K562 (cell line): ENCODE measurements around the gene ZSWIM2. TPM values are rescaled to one million over a fixed set of nuclear protein-coding genes. Genes with fewer than 3 reads are reported as not detected.
A peak's percentile ranks its signal among the peaks of the same experiment; 100 is the strongest.

Source experiments
- CBFA2T3 ChIP-seq: fragments of 450-650 bp; IDR thresholded peaks from 2 replicates; pipeline ENCODE4 v1.6.1; 2017
- CCNT2 ChIP-seq: IDR thresholded peaks from 2 replicates; pipeline ENCODE4 v1.6.1; 2011; ENCODE audit warnings: borderline replicate concordance, low read depth, mild to moderate bottlenecking, moderate library complexity, mixed read lengths, low read length; ENCODE audit not compliant: insufficient read length; ENCODE audit errors: extremely low read depth
- GTF2F1 ChIP-seq: IDR thresholded peaks from 2 replicates; pipeline ENCODE4 v1.6.1; 2011; ENCODE audit warnings: low read depth, low read length, improper control_type of control experiment
- HIVEP1 ChIP-seq: fragments of 250-450 bp; sonication (Bioruptor Pico); IDR thresholded peaks from 2 replicates; pipeline ENCODE4 v1.4.0; 2020; ENCODE audit warnings: mild to moderate bottlenecking
- IRF2 ChIP-seq: sonication (generic); formaldehyde crosslinking; IDR thresholded peaks from 2 replicates; pipeline ENCODE4 v1.8.1; 2022; ENCODE audit warnings: mild to moderate bottlenecking, missing genetic modification reagents
- KAT2B ChIP-seq: IDR thresholded peaks from one replicate; pipeline ENCODE4 v1.6.1; 2012; ENCODE audit warnings: low read depth, mild to moderate bottlenecking, control low read depth, inconsistent platforms, low read length, moderate library complexity
- MCM2 ChIP-seq: fragments of 450-650 bp; IDR thresholded peaks from 2 replicates; pipeline ENCODE4 v1.6.1; 2017; ENCODE audit warnings: low read depth, mild to moderate bottlenecking
- NR3C1 ChIP-seq: sonication (generic); formaldehyde crosslinking; IDR thresholded peaks from 2 replicates; pipeline ENCODE4 v1.8.1; 2022; ENCODE audit warnings: missing genetic modification reagents
- NRF1 ChIP-seq, 2 experiments: fragments of 450-650 bp; IDR thresholded peaks in 1 of 2; conservative IDR thresholded peaks in 1 of 2; 2 replicates each; pipeline ENCODE4 v1.6.1; 2014; ENCODE audit warnings: mild to moderate bottlenecking in 2 of 2
- NUFIP1 ChIP-seq: fragments of 450-650 bp; IDR thresholded peaks from 2 replicates; pipeline ENCODE4 v1.6.1; 2018; ENCODE audit not compliant: partially characterized antibody
- POLR2H ChIP-seq: IDR thresholded peaks from 2 replicates; pipeline ENCODE4 v1.6.1; 2016; ENCODE audit warnings: missing genetic modification characterization, low read depth, mild to moderate bottlenecking, control low read depth, missing compliant biosample characterization, moderate library complexity
- SMAD3 ChIP-seq: fragments of 450-650 bp; formaldehyde crosslinking; conservative IDR thresholded peaks from 2 replicates; pipeline ENCODE4 v1.4.0; 2020; ENCODE audit warnings: mild to moderate bottlenecking
- TAF15 ChIP-seq: fragments of 200-400 bp; formaldehyde crosslinking; IDR thresholded peaks from 2 replicates; pipeline ENCODE4 v1.6.1; 2017; ENCODE audit warnings: mild to moderate bottlenecking, low read depth, low read length, moderate library complexity
- ZNF143 ChIP-seq: sonication (generic); formaldehyde crosslinking; IDR thresholded peaks from 2 replicates; pipeline ENCODE4 v1.9.0; 2022; ENCODE audit warnings: mild to moderate bottlenecking, missing genetic modification reagents
- ZNF431 ChIP-seq: sonication (generic); formaldehyde crosslinking; IDR thresholded peaks from 2 replicates; pipeline ENCODE4 v1.8.0; 2022; ENCODE audit warnings: mild to moderate bottlenecking, missing genetic modification reagents
- ZNF668 ChIP-seq: fragments of 250-450 bp; sonication (Bioruptor Pico); IDR thresholded peaks from 2 replicates; pipeline ENCODE4 v1.8.0; 2022; ENCODE audit warnings: mild to moderate bottlenecking, inconsistent platforms
- polyA plus RNA-seq, 8 experiments: library from polyadenylated mRNA; depleted of rRNA in 4 of 8; stranded (reverse) in 5 of 8; unstranded in 3 of 8; fragments of >200 nt; fragmentation: Nextera tagmentation in 2 of 8; fragmentation: Illumina TruSeq in 1 of 8; extraction: Ambion mirVana in 2 of 8; extraction: Trizol in 1 of 8; gene quantifications; 2 replicates each; pipeline versions ENCODE4 v1.2.1 to v1.2.3, GENCODE V29; 2011 to 2014; ENCODE audit warnings: inconsistent platforms in 1 of 8, missing spikeins in 1 of 8
- total RNA-seq, 7 experiments: library from RNA; depleted of rRNA in 6 of 7; stranded (reverse); fragments of >200 nt in 6 of 7; fragmentation: Illumina TruSeq in 2 of 7; extraction: Trizol in 2 of 7; gene quantifications; 2 replicates each; pipeline versions ENCODE4 v1.2.1 to v1.2.3, GENCODE V29; 2011 to 2021; ENCODE audit warnings: low replicate concordance in 1 of 7
- TF ChIP-seq, protein P1 (sequence below): fragments of 450-650 bp; IDR thresholded peaks from 2 replicates; pipeline ENCODE4 v1.6.1; 2016; ENCODE audit warnings: mild to moderate bottlenecking, moderate library complexity
- TF ChIP-seq, protein P2 (sequence below): fragments of 450-650 bp; IDR thresholded peaks from 2 replicates; pipeline ENCODE4 v1.6.1; 2016; ENCODE audit warnings: missing biosample characterization, missing genetic modification characterization

Gene ZSWIM2
- total and polyA plus RNA-seq, 9 of the 15 experiments (the other 6 are each of a cell fraction or from before 2014, with no cell fraction given): not detected

DNA sequence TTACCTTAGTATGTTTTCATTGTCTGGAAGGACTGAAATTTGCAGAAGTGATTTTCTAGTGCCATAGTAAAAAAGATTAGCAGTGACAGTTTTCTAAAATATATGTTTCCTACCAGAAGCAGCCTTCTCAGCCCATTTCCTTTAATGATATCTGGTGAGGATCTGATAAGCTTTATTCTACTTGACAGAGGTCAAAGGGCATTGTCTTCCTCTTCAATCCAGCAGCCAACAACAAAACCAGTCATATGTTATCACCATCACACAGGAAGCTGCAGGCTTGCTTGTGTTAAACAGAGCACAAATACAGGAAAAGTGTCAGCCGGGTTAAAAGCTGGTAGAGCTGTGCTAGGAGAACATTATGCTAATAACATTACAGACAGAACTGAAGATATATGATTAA is 35.6 kb upstream of the ZSWIM2 start (continued):
- TF ChIP-seq ZNF668 (CRISPR knock-in tag): no peak
- TF ChIP-seq SMAD3 (CRISPR knock-in tag): no peak
- no peak for TF ChIP-seq HIVEP1 (CRISPR knock-in tag)
- no peak for TF ChIP-seq NUFIP1
- TF ChIP-seq GTF2F1: no peak
- TF ChIP-seq NR3C1 (CRISPR knock-in tag): no peak
- TF ChIP-seq POLR2H (tag): no peak
- TF ChIP-seq NRF1 (conservative IDR thresholded peaks at IDR 0.05 in 1 of 2, IDR thresholded peaks at IDR 0.05 in 1 of 2): no peak
- peak; percentile 90 for TF ChIP-seq CBFA2T3
- no peak for TF ChIP-seq ZNF143 (CRISPR knock-in tag)
- TF ChIP-seq, protein P1, sequence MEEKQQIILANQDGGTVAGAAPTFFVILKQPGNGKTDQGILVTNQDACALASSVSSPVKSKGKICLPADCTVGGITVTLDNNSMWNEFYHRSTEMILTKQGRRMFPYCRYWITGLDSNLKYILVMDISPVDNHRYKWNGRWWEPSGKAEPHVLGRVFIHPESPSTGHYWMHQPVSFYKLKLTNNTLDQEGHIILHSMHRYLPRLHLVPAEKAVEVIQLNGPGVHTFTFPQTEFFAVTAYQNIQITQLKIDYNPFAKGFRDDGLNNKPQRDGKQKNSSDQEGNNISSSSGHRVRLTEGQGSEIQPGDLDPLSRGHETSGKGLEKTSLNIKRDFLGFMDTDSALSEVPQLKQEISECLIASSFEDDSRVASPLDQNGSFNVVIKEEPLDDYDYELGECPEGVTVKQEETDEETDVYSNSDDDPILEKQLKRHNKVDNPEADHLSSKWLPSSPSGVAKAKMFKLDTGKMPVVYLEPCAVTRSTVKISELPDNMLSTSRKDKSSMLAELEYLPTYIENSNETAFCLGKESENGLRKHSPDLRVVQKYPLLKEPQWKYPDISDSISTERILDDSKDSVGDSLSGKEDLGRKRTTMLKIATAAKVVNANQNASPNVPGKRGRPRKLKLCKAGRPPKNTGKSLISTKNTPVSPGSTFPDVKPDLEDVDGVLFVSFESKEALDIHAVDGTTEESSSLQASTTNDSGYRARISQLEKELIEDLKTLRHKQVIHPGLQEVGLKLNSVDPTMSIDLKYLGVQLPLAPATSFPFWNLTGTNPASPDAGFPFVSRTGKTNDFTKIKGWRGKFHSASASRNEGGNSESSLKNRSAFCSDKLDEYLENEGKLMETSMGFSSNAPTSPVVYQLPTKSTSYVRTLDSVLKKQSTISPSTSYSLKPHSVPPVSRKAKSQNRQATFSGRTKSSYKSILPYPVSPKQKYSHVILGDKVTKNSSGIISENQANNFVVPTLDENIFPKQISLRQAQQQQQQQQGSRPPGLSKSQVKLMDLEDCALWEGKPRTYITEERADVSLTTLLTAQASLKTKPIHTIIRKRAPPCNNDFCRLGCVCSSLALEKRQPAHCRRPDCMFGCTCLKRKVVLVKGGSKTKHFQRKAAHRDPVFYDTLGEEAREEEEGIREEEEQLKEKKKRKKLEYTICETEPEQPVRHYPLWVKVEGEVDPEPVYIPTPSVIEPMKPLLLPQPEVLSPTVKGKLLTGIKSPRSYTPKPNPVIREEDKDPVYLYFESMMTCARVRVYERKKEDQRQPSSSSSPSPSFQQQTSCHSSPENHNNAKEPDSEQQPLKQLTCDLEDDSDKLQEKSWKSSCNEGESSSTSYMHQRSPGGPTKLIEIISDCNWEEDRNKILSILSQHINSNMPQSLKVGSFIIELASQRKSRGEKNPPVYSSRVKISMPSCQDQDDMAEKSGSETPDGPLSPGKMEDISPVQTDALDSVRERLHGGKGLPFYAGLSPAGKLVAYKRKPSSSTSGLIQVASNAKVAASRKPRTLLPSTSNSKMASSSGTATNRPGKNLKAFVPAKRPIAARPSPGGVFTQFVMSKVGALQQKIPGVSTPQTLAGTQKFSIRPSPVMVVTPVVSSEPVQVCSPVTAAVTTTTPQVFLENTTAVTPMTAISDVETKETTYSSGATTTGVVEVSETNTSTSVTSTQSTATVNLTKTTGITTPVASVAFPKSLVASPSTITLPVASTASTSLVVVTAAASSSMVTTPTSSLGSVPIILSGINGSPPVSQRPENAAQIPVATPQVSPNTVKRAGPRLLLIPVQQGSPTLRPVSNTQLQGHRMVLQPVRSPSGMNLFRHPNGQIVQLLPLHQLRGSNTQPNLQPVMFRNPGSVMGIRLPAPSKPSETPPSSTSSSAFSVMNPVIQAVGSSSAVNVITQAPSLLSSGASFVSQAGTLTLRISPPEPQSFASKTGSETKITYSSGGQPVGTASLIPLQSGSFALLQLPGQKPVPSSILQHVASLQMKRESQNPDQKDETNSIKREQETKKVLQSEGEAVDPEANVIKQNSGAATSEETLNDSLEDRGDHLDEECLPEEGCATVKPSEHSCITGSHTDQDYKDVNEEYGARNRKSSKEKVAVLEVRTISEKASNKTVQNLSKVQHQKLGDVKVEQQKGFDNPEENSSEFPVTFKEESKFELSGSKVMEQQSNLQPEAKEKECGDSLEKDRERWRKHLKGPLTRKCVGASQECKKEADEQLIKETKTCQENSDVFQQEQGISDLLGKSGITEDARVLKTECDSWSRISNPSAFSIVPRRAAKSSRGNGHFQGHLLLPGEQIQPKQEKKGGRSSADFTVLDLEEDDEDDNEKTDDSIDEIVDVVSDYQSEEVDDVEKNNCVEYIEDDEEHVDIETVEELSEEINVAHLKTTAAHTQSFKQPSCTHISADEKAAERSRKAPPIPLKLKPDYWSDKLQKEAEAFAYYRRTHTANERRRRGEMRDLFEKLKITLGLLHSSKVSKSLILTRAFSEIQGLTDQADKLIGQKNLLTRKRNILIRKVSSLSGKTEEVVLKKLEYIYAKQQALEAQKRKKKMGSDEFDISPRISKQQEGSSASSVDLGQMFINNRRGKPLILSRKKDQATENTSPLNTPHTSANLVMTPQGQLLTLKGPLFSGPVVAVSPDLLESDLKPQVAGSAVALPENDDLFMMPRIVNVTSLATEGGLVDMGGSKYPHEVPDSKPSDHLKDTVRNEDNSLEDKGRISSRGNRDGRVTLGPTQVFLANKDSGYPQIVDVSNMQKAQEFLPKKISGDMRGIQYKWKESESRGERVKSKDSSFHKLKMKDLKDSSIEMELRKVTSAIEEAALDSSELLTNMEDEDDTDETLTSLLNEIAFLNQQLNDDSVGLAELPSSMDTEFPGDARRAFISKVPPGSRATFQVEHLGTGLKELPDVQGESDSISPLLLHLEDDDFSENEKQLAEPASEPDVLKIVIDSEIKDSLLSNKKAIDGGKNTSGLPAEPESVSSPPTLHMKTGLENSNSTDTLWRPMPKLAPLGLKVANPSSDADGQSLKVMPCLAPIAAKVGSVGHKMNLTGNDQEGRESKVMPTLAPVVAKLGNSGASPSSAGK: no peak
- no peak for TF ChIP-seq KAT2B
- no peak for TF ChIP-seq IRF2
- TF ChIP-seq CCNT2: peak; percentile 40
- TF ChIP-seq, protein P2, sequence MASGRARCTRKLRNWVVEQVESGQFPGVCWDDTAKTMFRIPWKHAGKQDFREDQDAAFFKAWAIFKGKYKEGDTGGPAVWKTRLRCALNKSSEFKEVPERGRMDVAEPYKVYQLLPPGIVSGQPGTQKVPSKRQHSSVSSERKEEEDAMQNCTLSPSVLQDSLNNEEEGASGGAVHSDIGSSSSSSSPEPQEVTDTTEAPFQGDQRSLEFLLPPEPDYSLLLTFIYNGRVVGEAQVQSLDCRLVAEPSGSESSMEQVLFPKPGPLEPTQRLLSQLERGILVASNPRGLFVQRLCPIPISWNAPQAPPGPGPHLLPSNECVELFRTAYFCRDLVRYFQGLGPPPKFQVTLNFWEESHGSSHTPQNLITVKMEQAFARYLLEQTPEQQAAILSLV: no peak
- no peak for TF ChIP-seq ZNF431 (CRISPR knock-in tag)
- no peak for TF ChIP-seq MCM2
- TF ChIP-seq TAF15: no peak
